GM19438 (cell line): Measurements from ENCODE around the gene KPNA5.
"Not testable (repeated sequence)": the region's sequence is repeated elsewhere in the genome, so short reads cannot be mapped to it uniquely, and the experiment has no call there.

ENCODE experiments used
- ATAC-seq: cut with Tn5 transposase; IDR thresholded peaks from one replicate; pipeline ENCODE4 v1.9.1; 2021; ENCODE audit warnings: low read depth; ENCODE audit not compliant: unreplicated experiment

KPNA5 gene

GRCh38 chr6:116695401-116695800 is 14.4 kb downstream of the KPNA5 start:
- peak; percentile 91 for ATAC-seq

GRCh38 chr6:116697480-116697879 is 16.5 kb downstream of the KPNA5 start:
- peak; percentile 43 for ATAC-seq

- not testable (repeated sequence) for ATAC-seq
These were observed 22.9 kb downstream of the KPNA5 start for GRCh38 chr6:116703888-116704287.

GRCh38 chr6:116705917-116706316 is 24.9 kb downstream of the KPNA5 start:
- no peak for ATAC-seq

- ATAC-seq, result no peak
These were observed 33.3 kb downstream of the KPNA5 start for GRCh38 chr6:116714296-116714695.

GRCh38 chr6:116714761-116715160 is 33.8 kb downstream of the KPNA5 start:
- no peak for ATAC-seq

GRCh38 chr6:116726947-116727346 is 45.9 kb downstream of the KPNA5 start:
- ATAC-seq, result no peak

- ATAC-seq, result no peak
These were observed 49.5 kb downstream of the KPNA5 start for GRCh38 chr6:116730513-116730912.

- ATAC-seq, result no peak
These were observed 56.0 kb downstream of the KPNA5 start for GRCh38 chr6:116737004-116737403.

- not testable (repeated sequence) for ATAC-seq
These were observed 59.5 kb downstream of the KPNA5 start for GRCh38 chr6:116740486-116740885.

- no peak for ATAC-seq
These were observed 60.6 kb downstream of the KPNA5 start for GRCh38 chr6:116741571-116741970.

- no peak for ATAC-seq
These were observed 64.2 kb downstream of the KPNA5 start for GRCh38 chr6:116745176-116745575.

GRCh38 chr6:116761779-116762178 is 80.8 kb downstream of the KPNA5 start:
- ATAC-seq, result no peak

- no peak for ATAC-seq
These were observed 81.2 kb downstream of the KPNA5 start for GRCh38 chr6:116762235-116762634.

- no peak for ATAC-seq
These were observed 82.0 kb downstream of the KPNA5 start for GRCh38 chr6:116763048-116763447.

- no peak for ATAC-seq
These were observed 83.1 kb downstream of the KPNA5 start for GRCh38 chr6:116763906-116764628.

- no peak for ATAC-seq
These were observed 83.6 kb downstream of the KPNA5 start for GRCh38 chr6:116764629-116764960.

- no peak for ATAC-seq
These were observed 84.2 kb downstream of the KPNA5 start, which contains the start of gene FAM162B for GRCh38 chr6:116764961-116765841. Gene FAM162B (minus strand): TSS chr6:116765719. CDS start chr6:116765576, 143 bp downstream.

GRCh38 chr6:116766506-116767176 is 85.6 kb downstream of the KPNA5 start:
- no peak for ATAC-seq

GRCh38 chr6:116767715-116768114 is 86.7 kb downstream of the KPNA5 start:
- no peak for ATAC-seq

- no peak for ATAC-seq
These were observed 91.4 kb downstream of the KPNA5 start for GRCh38 chr6:116772450-116772849.
